Gastroesophageal sphincter (tissue), 4 donors: ENCODE measurements around the gene GLRA1. TPM values are rescaled to one million over a fixed set of nuclear protein-coding genes. Genes with fewer than 3 reads are reported as not detected.
"Not testable (repeated sequence)": the region's sequence is repeated elsewhere in the genome, so short reads cannot be mapped to it uniquely, and the experiment has no call there.

Experiments used
- ATAC-seq: fragments of 150-250 bp; one replicate; pipeline ENCODE4 v1.9.1; 2016; ENCODE audit warnings: mild to moderate bottlenecking, moderate library complexity
- H3K27ac ChIP-seq, 4 donors: fragments of 200-600 bp; sonication (generic) in 3 of 4; 1 replicate in 3 of 4; 2 replicates in 1 of 4; pipeline ENCODE4 v1.5.1; 2016 to 2019
- H3K27me3 ChIP-seq: fragments of 200-600 bp; sonication (generic); one replicate; pipeline ENCODE4 v1.5.1; 2019
- H3K36me3 ChIP-seq, 2 donors: fragments of 200-600 bp; sonication (generic); one replicate each; pipeline ENCODE4 v1.5.1; 2019; ENCODE audit warnings: control low read depth in 1 of 2
- H3K4me1 ChIP-seq, 3 donors: fragments of 200-600 bp; sonication (generic); 1 replicate in 2 of 3; 2 replicates in 1 of 3; pipeline ENCODE4 v1.5.1; 2016 to 2019; ENCODE audit warnings: control low read depth in 2 of 3
- H3K4me3 ChIP-seq, 2 donors: fragments of 200-600 bp; sonication (generic); one replicate each; pipeline ENCODE4 v1.5.1; 2019; ENCODE audit warnings: mild to moderate bottlenecking in 1 of 2, moderate library complexity in 1 of 2
- H3K9me3 ChIP-seq, 3 donors: fragments of 200-600 bp; sonication (generic); one replicate each; pipeline ENCODE4 v1.5.1; 2017 to 2019; ENCODE audit warnings: control low read depth in 2 of 3
- CTCF ChIP-seq, 4 experiments: fragments of 200-600 bp in 2 of 4; fragments of 450-650 bp in 2 of 4; sonication (generic) in 1 of 4; IDR thresholded peaks; one replicate each; pipeline ENCODE4 v1.5.1; 2017 to 2019; ENCODE audit warnings: antibody characterized with exemption in 4 of 4, mild to moderate bottlenecking in 2 of 4, moderate library complexity in 2 of 4
- EP300 ChIP-seq: sonication (generic); formaldehyde crosslinking; IDR thresholded peaks from one replicate; pipeline ENCODE4 v1.6.1; 2017; ENCODE audit warnings: antibody characterized with exemption, mild to moderate bottlenecking
- POLR2A ChIP-seq, 2 donors: fragments of 450-650 bp; IDR thresholded peaks; one replicate each; pipeline ENCODE4 v1.6.1; 2017; ENCODE audit warnings: antibody characterized with exemption in 2 of 2, mild to moderate bottlenecking in 2 of 2, moderate library complexity in 1 of 2
- POLR2AphosphoS5 ChIP-seq: sonication (generic); formaldehyde crosslinking; IDR thresholded peaks from one replicate; pipeline ENCODE4 v1.6.1; 2017; ENCODE audit warnings: antibody characterized with exemption
- WGBS, 2 donors: methylation state at CpG; one replicate each; pipeline ENCODE4 v1.1.5; 2018; ENCODE audit warnings: low coverage in 1 of 2; 5-methylcytosine and 5-hydroxymethylcytosine counted together
- total RNA-seq, 4 donors: library from RNA; depleted of rRNA; stranded (reverse); fragments of >200 nt; gene quantifications; one replicate each; pipeline ENCODE4 v1.1.0, GENCODE V29; 2016

Gene GLRA1
- total RNA-seq, 4 donors from 2014 or later, result not detected

GRCh38 chr5:151863566-151863965 is 61.1 kb downstream of the GLRA1 start:
- no peaks in the 10 kb centered on the region for H3K36me3 ChIP-seq
- H3K27ac ChIP-seq, result no peak overlapping the region
- no peak for TF ChIP-seq CTCF (IDR thresholded peaks at IDR 0.05)
- TF ChIP-seq POLR2AphosphoS5, result no peak
- H3K27me3 ChIP-seq, result no peaks in the 10 kb centered on the region
- H3K4me1 ChIP-seq, result peaks cover 0 to 13% (median 0%) of the 10 kb centered on the region in 3 donors
- H3K9me3 ChIP-seq, result no peaks in the 10 kb centered on the region
- H3K4me3 ChIP-seq, result no peak overlapping the region
- WGBS, 2 donors, result 14 to 50% methylated on average over 1 of the region's 1 CpG
- no peak for ATAC-seq

- Histone ChIP-seq H3K9me3 (no peaks in the 10 kb centered on the region), H3K27ac (no peak overlapping the region), H3K4me1 (peaks cover 0 to 13% (median 0%) of the 10 kb centered on the region in 3 donors), H3K4me3 (no peak overlapping the region), H3K36me3 (no peaks in the 10 kb centered on the region), H3K27me3 (no peaks in the 10 kb centered on the region)
- TF ChIP-seq POLR2A (IDR thresholded peaks at IDR 0.05) (no peak), EP300 (no peak), POLR2AphosphoS5 (no peak), CTCF (IDR thresholded peaks at IDR 0.05) (no peak)
- 80% methylated on average over 2 of the region's 2 CpGs; no CpG with 5 or more reads in 1 of the 2 donors for WGBS, 2 donors
- ATAC-seq, result no peak
Measured at GRCh38 chr5:151862811-151863472, 61.7 kb downstream of the GLRA1 start.

GRCh38 chr5:151860867-151861266 is 63.8 kb downstream of the GLRA1 start:
- WGBS, 2 donors, result 75 to 94% methylated on average over 2 to 3 of the region's 4 CpGs
- H3K4me1 ChIP-seq, result peaks cover 0 to 13% (median 0%) of the 10 kb centered on the region in 3 donors

GRCh38 chr5:151856861-151857260 is 67.8 kb downstream of the GLRA1 start:
- no peak for ATAC-seq
- Histone ChIP-seq H3K9me3 (no peaks in the 10 kb centered on the region), H3K27ac (no peak overlapping the region), H3K27me3 (no peaks in the 10 kb centered on the region), H3K4me1 (no peaks in the 10 kb centered on the region), H3K36me3 (no peaks in the 10 kb centered on the region), H3K4me3 (no peak overlapping the region)
- no peak for TF ChIP-seq EP300
- no peak for TF ChIP-seq POLR2AphosphoS5
- no peak for TF ChIP-seq POLR2A (IDR thresholded peaks at IDR 0.05)
- TF ChIP-seq CTCF (IDR thresholded peaks at IDR 0.05), result no peak
- WGBS, 2 donors, result 83 to 100% methylated on average over 1 of the region's 5 CpGs

More at GRCh38 chr5:151860867-151861266, 63.8 kb downstream of the GLRA1 start:
- not testable (repeated sequence) for H3K27me3 ChIP-seq, ATAC-seq, H3K4me3 ChIP-seq, H3K9me3 ChIP-seq, H3K27ac ChIP-seq, H3K36me3 ChIP-seq

GRCh38 chr5:151855701-151856100 is 69.0 kb downstream of the GLRA1 start:
- ATAC-seq, result no peak
- WGBS, 2 donors, result 85 to 88% methylated on average over 4 of the region's 4 CpGs
- Histone ChIP-seq H3K9me3 (no peaks in the 10 kb centered on the region), H3K4me3 (no peak overlapping the region), H3K27me3 (no peaks in the 10 kb centered on the region), H3K36me3 (no peaks in the 10 kb centered on the region), H3K4me1 (no peaks in the 10 kb centered on the region), H3K27ac (no peak overlapping the region)
- TF ChIP-seq CTCF (IDR thresholded peaks at IDR 0.05), result no peak
- TF ChIP-seq POLR2AphosphoS5, result no peak
- no peak for TF ChIP-seq EP300
- no peak for TF ChIP-seq POLR2A (IDR thresholded peaks at IDR 0.05)
